WERI-Rb-1 (cell line): ENCODE measurements around the gene ERCC3.

Experiments
- DNase-seq: peaks from one replicate; pipeline ENCODE4 v3.0.0-alpha.2; 2020
- H3K27ac ChIP-seq: fragments of 250-450 bp; sonication (Bioruptor Pico); 2 replicates; pipeline ENCODE4 v1.5.1; 2020; ENCODE audit warnings: mild to moderate bottlenecking, moderate library complexity
- H3K27me3 ChIP-seq: fragments of 250-450 bp; sonication (Bioruptor Pico); 2 replicates; pipeline ENCODE4 v1.5.1; 2021; ENCODE audit warnings: mild to moderate bottlenecking, low read depth, moderate library complexity; ENCODE audit not compliant: insufficient read depth, severe bottlenecking
- H3K36me3 ChIP-seq: fragments of 250-450 bp; sonication (Bioruptor Pico); 2 replicates; pipeline ENCODE4 v1.5.1; 2020; ENCODE audit warnings: mild to moderate bottlenecking, moderate library complexity
- H3K4me3 ChIP-seq: 2 replicates; pipeline ENCODE4 v1.5.1; 2011; ENCODE audit warnings: low read depth, mild to moderate bottlenecking, control low read depth, low read length
- H3K9me3 ChIP-seq: fragments of 250-450 bp; sonication (Bioruptor Pico); 2 replicates; pipeline ENCODE4 v1.5.1; 2021; ENCODE audit warnings: mild to moderate bottlenecking, moderate library complexity; ENCODE audit not compliant: severe bottlenecking
- CTCF ChIP-seq: IDR thresholded peaks from 2 replicates; pipeline ENCODE4 v1.5.1; 2011; ENCODE audit warnings: low read depth, mild to moderate bottlenecking, control low read depth, inconsistent platforms, low read length

The ERCC3 gene

GRCh38 chr2:127314193-127314988 lies 20.4 kb upstream of the ERCC3 start:
- no peak for TF ChIP-seq CTCF
- no peak overlapping the region for H3K4me3 ChIP-seq
- no peak overlapping the region for H3K27ac ChIP-seq
- H3K36me3 ChIP-seq: peaks cover 45% of the 10 kb centered on the region
- no peak for DNase-seq
- no peaks in the 10 kb centered on the region for H3K9me3 ChIP-seq
- no peaks in the 10 kb centered on the region for H3K27me3 ChIP-seq

- Histone ChIP-seq H3K27me3 (no peaks in the 10 kb centered on the region), H3K36me3 (peaks cover 49% of the 10 kb centered on the region), H3K9me3 (no peaks in the 10 kb centered on the region), H3K27ac (no peak overlapping the region), H3K4me3 (no peak overlapping the region)
- no peak for TF ChIP-seq CTCF
- DNase-seq: no peak
Measured at GRCh38 chr2:127313406-127313805, 19.5 kb upstream of the ERCC3 start.

GRCh38 chr2:127310980-127311379 lies 17.0 kb upstream of the ERCC3 start:
- Histone ChIP-seq H3K36me3 (peaks cover 56% of the 10 kb centered on the region), H3K27ac (no peak overlapping the region), H3K9me3 (no peaks in the 10 kb centered on the region), H3K4me3 (no peak overlapping the region), H3K27me3 (no peaks in the 10 kb centered on the region)
- TF ChIP-seq CTCF: no peak
- no peak for DNase-seq

GRCh38 chr2:127309468-127309867 lies 15.5 kb upstream of the ERCC3 start:
- Histone ChIP-seq H3K36me3 (peaks cover 50% of the 10 kb centered on the region), H3K27ac (no peak overlapping the region), H3K4me3 (no peak overlapping the region), H3K9me3 (no peaks in the 10 kb centered on the region), H3K27me3 (no peaks in the 10 kb centered on the region)
- no peak for TF ChIP-seq CTCF
- no peak for DNase-seq

GRCh38 chr2:127308586-127309138 lies 14.7 kb upstream of the ERCC3 start:
- peaks cover 42% of the 10 kb centered on the region for H3K36me3 ChIP-seq
- no peak for TF ChIP-seq CTCF

More at GRCh38 chr2:127308586-127309138, 14.7 kb upstream of the ERCC3 start:
- no peak overlapping the region for H3K27ac ChIP-seq
- no peak for DNase-seq
- no peak overlapping the region for H3K4me3 ChIP-seq
- H3K27me3 ChIP-seq: no peaks in the 10 kb centered on the region
- no peaks in the 10 kb centered on the region for H3K9me3 ChIP-seq
